HL-60 (cell line): ENCODE measurements around the gene GNPTG.

Source experiments
- POLR2AphosphoS5 ChIP-seq: IDR thresholded peaks from 2 replicates; pipeline ENCODE4 v1.6.1; 2012; ENCODE audit warnings: low read depth
- TF ChIP-seq, protein P1 (sequence below): IDR thresholded peaks from one replicate; pipeline ENCODE4 v1.5.1; 2011; ENCODE audit warnings: low read length, control low read depth, inconsistent platforms; ENCODE audit not compliant: insufficient read depth

DNA sequence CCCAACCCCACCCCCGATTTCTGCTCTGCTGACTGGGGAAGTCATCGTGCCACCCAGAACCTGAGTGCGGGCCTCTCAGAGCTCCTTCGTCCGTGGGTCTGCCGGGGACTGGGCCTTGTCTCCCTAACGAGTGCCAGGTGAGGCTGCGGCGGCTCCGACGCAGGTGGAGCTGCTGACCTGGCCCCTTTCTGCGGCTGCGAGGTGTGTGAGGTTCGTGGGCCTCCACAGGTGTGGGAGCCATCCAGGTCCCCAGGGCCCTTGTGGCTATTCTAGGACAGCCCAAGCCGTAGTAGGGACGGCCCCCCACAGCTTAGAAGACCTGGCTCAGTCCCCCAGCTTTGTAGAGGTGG lies 39.3 kb upstream of the GNPTG start:
- TF ChIP-seq, protein P1, sequence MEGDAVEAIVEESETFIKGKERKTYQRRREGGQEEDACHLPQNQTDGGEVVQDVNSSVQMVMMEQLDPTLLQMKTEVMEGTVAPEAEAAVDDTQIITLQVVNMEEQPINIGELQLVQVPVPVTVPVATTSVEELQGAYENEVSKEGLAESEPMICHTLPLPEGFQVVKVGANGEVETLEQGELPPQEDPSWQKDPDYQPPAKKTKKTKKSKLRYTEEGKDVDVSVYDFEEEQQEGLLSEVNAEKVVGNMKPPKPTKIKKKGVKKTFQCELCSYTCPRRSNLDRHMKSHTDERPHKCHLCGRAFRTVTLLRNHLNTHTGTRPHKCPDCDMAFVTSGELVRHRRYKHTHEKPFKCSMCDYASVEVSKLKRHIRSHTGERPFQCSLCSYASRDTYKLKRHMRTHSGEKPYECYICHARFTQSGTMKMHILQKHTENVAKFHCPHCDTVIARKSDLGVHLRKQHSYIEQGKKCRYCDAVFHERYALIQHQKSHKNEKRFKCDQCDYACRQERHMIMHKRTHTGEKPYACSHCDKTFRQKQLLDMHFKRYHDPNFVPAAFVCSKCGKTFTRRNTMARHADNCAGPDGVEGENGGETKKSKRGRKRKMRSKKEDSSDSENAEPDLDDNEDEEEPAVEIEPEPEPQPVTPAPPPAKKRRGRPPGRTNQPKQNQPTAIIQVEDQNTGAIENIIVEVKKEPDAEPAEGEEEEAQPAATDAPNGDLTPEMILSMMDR = no peak
- TF ChIP-seq POLR2AphosphoS5 = no peak
